GM13976 (cell line): ENCODE results near the gene PPP1CB.

Experiments
- DNase-seq: peaks from one replicate; pipeline ENCODE4 v3.0.0; 2012; ENCODE audit warnings: low spot score
- in situ Hi-C: fragments of 300-500 bp; cut with MboI; formaldehyde crosslinking; loops from one replicate; pipeline ENCODE4 v1.12.0; 2022; ENCODE audit warnings: low sequenced_read_pairs, mixed read lengths, inconsistent platforms; ENCODE audit not compliant: unreplicated experiment
- TF ChIP-seq, protein P1 (sequence below): IDR thresholded peaks from 2 replicates; pipeline ENCODE4 v1.5.1; 2012; ENCODE audit warnings: borderline replicate concordance, mild to moderate bottlenecking; ENCODE audit not compliant: insufficient read depth; ENCODE audit errors: extremely low read depth, missing control alignments, control extremely low read depth

The PPP1CB gene

GRCh38 chr2:28821295-28821958, 69.8 kb downstream of the PPP1CB start:
- DNase-seq: peak; percentile 46
- in situ Hi-C loops: loop anchor here (25.0 kb wide), 1 partner anchor 366 kb away; no protein-coding TSS in a partner anchor
- TF ChIP-seq, protein P1, sequence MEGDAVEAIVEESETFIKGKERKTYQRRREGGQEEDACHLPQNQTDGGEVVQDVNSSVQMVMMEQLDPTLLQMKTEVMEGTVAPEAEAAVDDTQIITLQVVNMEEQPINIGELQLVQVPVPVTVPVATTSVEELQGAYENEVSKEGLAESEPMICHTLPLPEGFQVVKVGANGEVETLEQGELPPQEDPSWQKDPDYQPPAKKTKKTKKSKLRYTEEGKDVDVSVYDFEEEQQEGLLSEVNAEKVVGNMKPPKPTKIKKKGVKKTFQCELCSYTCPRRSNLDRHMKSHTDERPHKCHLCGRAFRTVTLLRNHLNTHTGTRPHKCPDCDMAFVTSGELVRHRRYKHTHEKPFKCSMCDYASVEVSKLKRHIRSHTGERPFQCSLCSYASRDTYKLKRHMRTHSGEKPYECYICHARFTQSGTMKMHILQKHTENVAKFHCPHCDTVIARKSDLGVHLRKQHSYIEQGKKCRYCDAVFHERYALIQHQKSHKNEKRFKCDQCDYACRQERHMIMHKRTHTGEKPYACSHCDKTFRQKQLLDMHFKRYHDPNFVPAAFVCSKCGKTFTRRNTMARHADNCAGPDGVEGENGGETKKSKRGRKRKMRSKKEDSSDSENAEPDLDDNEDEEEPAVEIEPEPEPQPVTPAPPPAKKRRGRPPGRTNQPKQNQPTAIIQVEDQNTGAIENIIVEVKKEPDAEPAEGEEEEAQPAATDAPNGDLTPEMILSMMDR: peak; percentile 70

DNA sequence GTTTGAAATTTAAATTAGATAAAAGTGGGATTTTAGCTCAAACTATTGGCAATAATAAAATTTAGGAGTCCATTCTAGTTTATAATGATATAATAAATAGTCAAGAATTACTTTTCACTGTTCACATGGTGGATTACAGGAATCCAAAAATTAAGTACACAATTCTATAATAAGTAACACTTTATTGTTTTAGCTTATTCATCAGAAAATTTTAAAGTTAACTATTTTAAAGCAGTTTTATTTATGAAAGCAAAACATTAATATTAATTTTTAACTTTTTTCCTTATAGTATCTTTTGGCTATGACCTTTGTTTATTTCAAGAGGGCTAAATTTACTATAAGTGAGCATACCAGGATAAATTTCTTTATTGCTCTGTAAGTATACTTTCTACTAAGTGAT, 70.4 kb downstream of the PPP1CB start:
- in situ Hi-C loops: loop anchor here (25.0 kb wide), 1 partner anchor 365 kb away; no protein-coding TSS in a partner anchor
- DNase-seq: no peak
- TF ChIP-seq, protein P1: no peak

- TF ChIP-seq, protein P1: no peak
- in situ Hi-C loops: loop anchor here (25.0 kb wide), 1 partner anchor 363 kb away; no protein-coding TSS in a partner anchor
- DNase-seq: no peak
Measured at GRCh38 chr2:28824207-28824606, 72.6 kb downstream of the PPP1CB start.

DNA sequence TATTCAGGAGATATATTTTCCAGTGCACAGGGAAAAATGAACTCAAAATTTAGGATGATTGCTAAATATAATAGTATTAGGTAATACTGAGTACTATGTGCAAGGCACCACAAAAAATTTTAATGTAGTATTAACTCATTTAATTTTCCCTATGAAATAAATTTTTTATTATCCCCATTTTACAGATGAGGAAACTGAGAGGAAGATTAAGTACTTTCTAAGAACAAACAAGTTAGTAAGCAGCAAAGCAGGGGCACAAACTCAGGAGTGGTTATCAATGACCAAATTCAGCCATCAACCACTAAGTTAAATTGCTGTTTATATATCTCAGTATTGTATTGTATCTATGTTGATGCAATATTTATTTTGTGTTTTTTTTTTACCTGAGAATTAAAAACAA, 73.2 kb downstream of the PPP1CB start:
- TF ChIP-seq, protein P1: no peak
- in situ Hi-C loops: loop anchor here (25.0 kb wide), 1 partner anchor 362 kb away; no protein-coding TSS in a partner anchor
- DNase-seq: no peak

- in situ Hi-C loops: no loop called here
Measured at GRCh38 chr2:28828382-28828781, 76.8 kb downstream of the PPP1CB start.

GRCh38 chr2:28833740-28834470, 82.3 kb downstream of the PPP1CB start:
- DNase-seq: no peak
- in situ Hi-C loops: no loop called here
- TF ChIP-seq, protein P1: no peak

More at GRCh38 chr2:28828382-28828781, 76.8 kb downstream of the PPP1CB start:
- TF ChIP-seq, protein P1: no peak
- no peak for DNase-seq
